HG02571 (cell line): ENCODE results near the gene CENPP.

ENCODE experiments used
- ATAC-seq: cut with Tn5 transposase; IDR thresholded peaks from one replicate; pipeline ENCODE4 v1.9.1; 2021; ENCODE audit warnings: mild to moderate bottlenecking, moderate library complexity; ENCODE audit not compliant: unreplicated experiment

The CENPP gene

GRCh38 chr9:92474587-92474986 lies 148.8 kb downstream of the CENPP start:
- no peak for ATAC-seq

GRCh38 chr9:92476962-92477361 lies 151.2 kb downstream of the CENPP start:
- no peak for ATAC-seq

- no peak for ATAC-seq
These were observed 153.0 kb downstream of the CENPP start for GRCh38 chr9:92478783-92479182.

- no peak for ATAC-seq
These were observed 153.6 kb downstream of the CENPP start for GRCh38 chr9:92479346-92479745.

- no peak for ATAC-seq
These were observed 154.6 kb downstream of the CENPP start for GRCh38 chr9:92480291-92480771.

GRCh38 chr9:92480986-92481633 lies 155.4 kb downstream of the CENPP start:
- ATAC-seq = no peak

- ATAC-seq = no peak
These were observed 156.6 kb downstream of the CENPP start, which contains the start of gene ASPN for GRCh38 chr9:92482329-92482728. ASPN (minus strand) TSS chr9:92482506.

- no peak for ATAC-seq
These were observed 157.1 kb downstream of the CENPP start for GRCh38 chr9:92482805-92483204.

- ATAC-seq = no peak
These were observed 158.1 kb downstream of the CENPP start for GRCh38 chr9:92483627-92484545.

GRCh38 chr9:92484563-92484962 lies 158.8 kb downstream of the CENPP start:
- ATAC-seq = no peak

- no peak for ATAC-seq
These were observed 160.6 kb downstream of the CENPP start for GRCh38 chr9:92486371-92486770.

GRCh38 chr9:92488681-92489550 lies 163.2 kb downstream of the CENPP start:
- ATAC-seq = no peak

GRCh38 chr9:92492781-92493401 lies 167.1 kb downstream of the CENPP start:
- no peak for ATAC-seq

- ATAC-seq = no peak
These were observed 168.1 kb downstream of the CENPP start for GRCh38 chr9:92493749-92494387.

GRCh38 chr9:92494856-92495255 lies 169.1 kb downstream of the CENPP start:
- ATAC-seq = no peak

- ATAC-seq = no peak
These were observed 170.8 kb downstream of the CENPP start for GRCh38 chr9:92496396-92497176.

- ATAC-seq = no peak
These were observed 173.9 kb downstream of the CENPP start for GRCh38 chr9:92499701-92500100.

GRCh38 chr9:92500725-92501124 lies 175.0 kb downstream of the CENPP start:
- ATAC-seq = no peak

GRCh38 chr9:92501671-92502393 lies 176.1 kb downstream of the CENPP start:
- ATAC-seq = no peak
